ENCODE results near the gene ATP6V0A1. TPM values are rescaled to one million over a fixed set of nuclear protein-coding genes. Genes with fewer than 3 reads are reported as not detected.

ATP6V0A1 gene
- total RNA-seq, 1 donor from 2014 or later = 16.9 TPM

DNA sequence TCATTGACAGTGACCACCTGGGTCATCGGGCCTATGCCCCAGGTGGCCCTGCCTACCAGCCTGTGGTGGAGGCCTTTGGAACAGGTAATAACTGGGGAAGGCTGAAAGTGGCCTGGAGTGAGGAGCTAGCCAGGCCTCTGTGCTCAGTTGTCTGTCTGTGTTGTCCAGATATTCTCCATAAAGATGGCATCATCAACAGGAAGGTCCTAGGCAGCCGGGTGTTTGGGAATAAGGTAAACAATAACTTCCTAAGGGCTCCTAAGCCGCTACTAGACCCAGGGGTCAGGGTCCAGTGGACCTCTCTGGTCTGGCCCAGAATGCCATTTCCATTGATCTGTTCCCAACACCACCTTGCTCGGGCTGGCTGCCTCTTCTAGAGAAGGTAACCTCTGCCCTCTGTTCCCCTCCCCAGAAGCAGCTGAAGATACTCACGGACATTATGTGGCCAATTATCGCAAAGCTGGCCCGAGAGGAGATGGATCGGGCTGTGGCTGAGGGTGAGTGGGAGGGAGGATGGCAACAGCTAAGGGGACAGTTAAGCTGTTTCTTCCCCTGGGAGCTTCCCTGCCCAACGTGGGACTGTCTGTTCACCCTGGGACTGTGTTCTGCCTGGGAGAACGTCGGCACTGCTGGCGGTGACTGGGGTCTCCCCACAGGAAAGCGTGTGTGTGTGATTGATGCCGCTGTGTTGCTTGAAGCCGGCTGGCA is 106.3 kb downstream of the ATP6V0A1 start:
- H3K27me3 Mint-ChIP-seq = no peaks in the 10 kb centered on the region
- H3K9me3 Mint-ChIP-seq = no peaks in the 10 kb centered on the region
- DNase-seq = no peak
- H3K36me3 Mint-ChIP-seq (ENCODE audit: low read depth) = peaks cover 36% of the 10 kb centered on the region
- no peak overlapping the region for H3K27ac Mint-ChIP-seq
- H3K4me3 Mint-ChIP-seq = no peak overlapping the region
- peaks cover 34% of the 10 kb centered on the region for H3K4me1 Mint-ChIP-seq
- intact Hi-C loops (cut with micrococcal nuclease) = no loop called here

DNA sequence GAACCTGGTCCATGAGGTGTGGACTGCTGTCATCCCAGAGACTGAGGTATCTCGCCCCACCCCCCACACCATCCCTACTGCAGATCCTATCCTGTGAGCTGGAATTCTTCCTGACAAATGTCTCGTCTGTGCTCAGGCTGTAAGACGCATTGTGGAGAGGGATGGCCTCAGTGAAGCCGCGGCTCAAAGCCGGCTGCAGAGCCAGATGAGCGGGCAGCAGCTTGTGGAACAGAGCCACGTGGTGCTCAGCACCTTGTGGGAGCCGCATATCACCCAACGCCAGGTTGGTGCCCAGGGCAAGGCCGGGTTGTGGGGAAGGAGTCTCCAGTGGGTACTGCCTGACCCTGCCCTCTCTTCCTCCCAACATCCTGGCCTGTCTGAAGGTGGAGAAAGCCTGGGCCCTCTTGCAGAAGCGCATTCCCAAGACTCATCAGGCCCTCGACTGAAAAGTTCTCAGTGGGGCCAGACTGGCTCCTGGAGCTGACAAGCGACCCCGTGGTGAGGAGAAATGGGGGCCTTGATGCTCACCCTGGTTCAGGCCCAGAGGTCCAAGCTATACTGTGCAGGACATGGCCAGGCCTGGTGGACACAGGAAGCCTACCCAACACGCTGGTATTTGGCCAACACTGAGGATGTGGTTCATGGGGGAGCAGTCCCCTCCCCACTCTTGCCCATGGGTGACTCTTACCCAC is 107.0 kb downstream of the ATP6V0A1 start:
- no peaks in the 10 kb centered on the region for H3K9me3 Mint-ChIP-seq
- intact Hi-C loops (cut with micrococcal nuclease) = no loop called here
- H3K4me1 Mint-ChIP-seq = peaks cover 34% of the 10 kb centered on the region
- no peaks in the 10 kb centered on the region for H3K27me3 Mint-ChIP-seq
- H3K27ac Mint-ChIP-seq = peak overlapping the region; percentile 96
- H3K36me3 Mint-ChIP-seq (ENCODE audit: low read depth) = peaks cover 40% of the 10 kb centered on the region
- H3K4me3 Mint-ChIP-seq = no peak overlapping the region
- peak; percentile 63 for DNase-seq

DNA sequence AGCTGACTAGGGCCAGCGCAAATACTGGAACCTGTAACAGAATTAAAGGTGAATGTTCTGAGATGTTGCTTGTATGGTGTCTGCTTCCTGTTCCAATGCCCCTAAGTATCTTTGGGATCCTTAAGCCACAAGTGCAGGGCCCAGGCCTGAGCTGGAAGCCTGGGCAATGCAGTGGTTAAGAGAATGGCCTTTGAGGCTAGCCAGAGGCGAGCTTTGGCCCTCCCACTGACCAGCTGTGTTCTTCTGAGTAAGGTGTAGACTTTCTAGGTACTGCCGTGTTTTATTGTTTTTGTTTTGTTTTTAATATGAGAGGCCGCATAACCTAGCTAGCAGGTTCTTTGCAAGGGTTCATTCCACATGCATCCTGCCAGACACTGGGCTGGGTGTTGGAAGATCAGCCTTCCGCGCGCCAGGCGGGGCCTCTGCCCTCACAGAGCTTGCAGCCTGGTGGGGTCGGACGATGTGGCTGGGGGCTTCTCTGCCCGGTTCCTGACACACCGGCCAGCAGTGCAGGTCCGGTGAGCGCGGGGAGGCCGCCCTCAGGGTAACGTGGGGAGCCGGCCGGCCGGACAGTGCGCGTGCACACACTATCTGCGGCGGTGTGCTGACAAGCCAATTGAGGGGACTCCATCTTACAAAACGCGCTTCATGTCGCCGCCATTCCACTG is 107.7 kb downstream of the ATP6V0A1 start:
- H3K4me3 Mint-ChIP-seq = peak overlapping the region; percentile 98
- DNase-seq = no peak
- H3K27ac Mint-ChIP-seq = peak overlapping the region; percentile 96
- peaks cover 46% of the 10 kb centered on the region for H3K36me3 Mint-ChIP-seq (ENCODE audit: low read depth)
- intact Hi-C loops (cut with micrococcal nuclease) = no loop called here
- H3K4me1 Mint-ChIP-seq = peaks cover 36% of the 10 kb centered on the region
- H3K9me3 Mint-ChIP-seq = no peaks in the 10 kb centered on the region
- no peaks in the 10 kb centered on the region for H3K27me3 Mint-ChIP-seq

DNA sequence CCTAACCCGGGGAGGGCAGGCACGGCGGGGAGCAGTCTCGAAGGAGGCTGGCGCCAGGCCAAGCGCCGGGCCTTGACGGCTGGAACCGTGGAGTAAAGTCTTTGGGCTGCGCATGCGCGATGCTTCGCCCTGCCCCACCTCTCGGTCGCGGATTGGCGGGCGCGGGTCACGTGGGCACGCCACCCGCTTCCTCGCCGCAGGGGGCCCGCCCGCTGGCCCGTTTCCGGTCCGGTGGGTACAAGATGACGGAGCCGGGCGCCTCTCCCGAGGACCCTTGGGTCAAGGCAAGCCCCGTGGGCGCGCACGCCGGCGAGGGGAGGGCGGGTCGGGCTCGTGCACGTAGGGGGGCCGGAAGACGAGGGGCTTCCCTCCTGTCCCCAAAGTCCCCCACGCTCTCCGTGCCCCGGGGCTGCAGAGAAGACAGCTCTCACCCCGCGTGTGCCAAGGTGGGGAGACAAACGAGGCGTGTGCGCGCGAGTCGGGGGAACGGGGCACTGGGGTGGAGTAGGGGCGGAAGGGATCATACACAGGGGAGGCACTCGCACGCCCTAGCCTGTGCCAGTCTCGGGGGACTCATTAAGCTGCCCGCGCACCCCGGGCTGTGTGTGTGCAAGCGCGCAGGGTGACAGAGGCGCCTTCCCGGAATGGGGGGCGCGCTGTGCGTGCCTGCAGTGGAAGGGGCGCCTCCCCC is 108.3 kb downstream of the ATP6V0A1 start, which contains the start of gene MLX:
Gene MLX, plus strand, starts transcription at position 218 of the 691 bp plus-strand sequence. Its CDS starts 25 bp downstream, at position 243.
- intact Hi-C loops (cut with micrococcal nuclease) = loop anchor here (1.0 kb wide), 1 partner anchor 10 kb away; the partner anchor contains the start of gene PSMC3IP
- Mint-ChIP-seq H3K27ac (peak within 1 kb of the TSS; percentile 96), H3K36me3 (ENCODE audit: low read depth) (peaks cover 52% of the 10 kb centered on the region), H3K4me1 (peaks cover 34% of the 10 kb centered on the region), H3K9me3 (no peaks in the 10 kb centered on the region), H3K27me3 (no peaks in the 10 kb centered on the region), H3K4me3 (peak within 1 kb of the TSS; percentile 98)
- DNase-seq = peak; percentile 98

DNA sequence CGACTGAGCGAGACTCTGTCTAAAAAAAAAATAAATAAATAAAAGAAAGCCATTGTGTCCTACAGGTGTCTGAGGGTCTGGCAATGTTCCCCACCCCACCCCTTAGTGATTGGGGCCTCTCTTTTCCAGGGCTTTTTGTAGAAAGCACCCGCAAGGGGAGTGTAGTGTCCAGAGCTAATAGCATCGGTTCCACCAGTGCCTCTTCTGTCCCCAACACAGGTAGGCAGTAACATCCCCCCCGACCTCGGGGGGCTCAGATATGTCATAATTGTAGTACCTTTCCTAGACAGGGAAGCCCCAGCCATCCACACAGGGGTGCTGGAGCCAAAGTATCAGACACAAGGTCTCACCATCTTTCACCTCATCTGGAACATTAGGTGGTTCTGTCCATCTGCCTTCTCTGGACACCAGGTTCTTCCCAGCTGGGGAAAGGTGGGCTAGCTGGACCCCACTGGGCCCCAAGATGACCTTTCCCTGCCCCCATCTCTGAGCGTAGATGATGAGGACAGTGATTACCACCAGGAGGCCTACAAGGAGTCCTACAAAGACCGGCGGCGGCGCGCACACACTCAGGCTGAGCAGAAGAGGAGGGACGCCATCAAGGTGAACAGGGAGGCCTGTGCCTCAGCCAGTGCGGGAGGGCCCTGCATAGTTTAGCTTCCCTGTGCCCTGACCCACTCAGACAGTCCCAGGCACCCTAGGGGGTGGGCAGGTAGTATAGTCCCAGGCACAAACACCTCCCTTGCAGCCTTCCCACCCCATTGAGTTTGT is 109.8 kb downstream of the ATP6V0A1 start:
- DNase-seq = no peak
- Mint-ChIP-seq H3K4me1 (peaks cover 32% of the 10 kb centered on the region), H3K27ac (peak overlapping the region; percentile 29), H3K4me3 (peak overlapping the region; percentile 54), H3K27me3 (no peaks in the 10 kb centered on the region), H3K36me3 (ENCODE audit: low read depth) (peaks cover 58% of the 10 kb centered on the region), H3K9me3 (no peaks in the 10 kb centered on the region)
- intact Hi-C loops (cut with micrococcal nuclease) = no loop called here

DNA sequence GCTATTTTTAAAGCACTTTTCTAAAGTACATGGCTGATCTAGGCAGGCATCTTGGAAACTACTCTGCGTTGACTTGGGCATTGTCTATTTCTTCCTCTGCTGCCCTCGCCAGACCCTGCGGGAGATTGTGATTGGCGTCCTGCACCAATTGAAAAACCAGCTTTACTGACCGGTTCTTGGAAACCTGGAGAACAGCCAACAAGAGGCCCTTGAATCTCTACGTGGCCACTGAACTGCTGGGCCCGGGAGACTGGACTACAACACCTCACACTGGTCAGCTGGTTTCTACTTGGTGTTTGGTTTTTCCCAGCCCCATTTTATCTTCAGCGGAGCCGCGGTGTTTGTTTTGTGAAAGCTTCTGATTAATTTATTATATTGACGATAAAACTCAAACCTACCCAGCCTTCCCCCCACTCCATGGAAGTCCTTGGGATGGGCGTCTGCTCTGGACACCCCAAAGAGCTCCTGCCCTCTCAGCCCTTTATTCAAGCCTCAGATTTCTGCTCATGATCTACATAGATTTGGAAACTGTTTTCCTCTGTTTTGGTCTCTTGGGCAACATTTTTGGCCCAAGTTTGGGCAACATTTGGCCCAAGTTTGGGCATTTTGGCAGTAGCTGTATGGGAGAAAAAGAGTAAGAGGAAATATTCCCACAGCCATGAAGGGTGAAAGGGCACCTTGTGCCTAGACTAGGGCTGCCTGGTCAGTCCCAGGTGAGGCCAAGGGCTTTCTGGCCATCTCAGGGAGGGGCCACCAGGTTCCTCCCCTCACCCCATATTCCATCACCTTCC is 113.0 kb downstream of the ATP6V0A1 start:
- Mint-ChIP-seq H3K27ac (no peak overlapping the region), H3K4me3 (no peak overlapping the region), H3K36me3 (ENCODE audit: low read depth) (peaks cover 64% of the 10 kb centered on the region), H3K4me1 (peaks cover 35% of the 10 kb centered on the region), H3K27me3 (no peaks in the 10 kb centered on the region), H3K9me3 (no peaks in the 10 kb centered on the region)
- intact Hi-C loops (cut with micrococcal nuclease) = no loop called here
- no peak for DNase-seq

Other genes with a start within 250 kb of the ATP6V0A1 start
- 184 and 189 TPM in 2 replicates for gene STAT5B, start 182.5 kb upstream of the ATP6V0A1 start, total RNA-seq
- 346 and 348 TPM in 2 replicates for gene STAT5A, start 170.4 kb upstream of the ATP6V0A1 start, total RNA-seq
- 252 and 258 TPM in 2 replicates for gene STAT3, start 70.4 kb upstream of the ATP6V0A1 start, total RNA-seq
- 2.4 and 2.7 TPM in 2 replicates for gene CAVIN1, start 35.6 kb upstream of the ATP6V0A1 start, total RNA-seq
- gene NAGLU, start 77.4 kb downstream of the ATP6V0A1 start, total RNA-seq = 20.4 and 20.7 TPM in 2 replicates
- gene HSD17B1, start 94.0 kb downstream of the ATP6V0A1 start, total RNA-seq = 0.42 and 0.83 TPM in 2 replicates
- gene COASY, start 103.3 kb downstream of the ATP6V0A1 start, total RNA-seq = 97.7 and 109 TPM in 2 replicates
- gene MLX, start 108.2 kb downstream of the ATP6V0A1 start, total RNA-seq = 67.8 and 72.6 TPM in 2 replicates
- 29.1 and 31.1 TPM in 2 replicates for gene PSMC3IP, start 118.9 kb downstream of the ATP6V0A1 start, total RNA-seq
- gene RETREG3, start 150.5 kb downstream of the ATP6V0A1 start, total RNA-seq = 35.8 and 38.3 TPM in 2 replicates
- 99.9 and 100 TPM in 2 replicates for gene TUBG1, start 150.8 kb downstream of the ATP6V0A1 start, total RNA-seq
- 11.8 and 12.9 TPM in 2 replicates for gene TUBG2, start 200.4 kb downstream of the ATP6V0A1 start, total RNA-seq
- gene PLEKHH3, start 218.1 kb downstream of the ATP6V0A1 start, total RNA-seq = 0.77 and 1.1 TPM in 2 replicates
- 0.17 and 0.75 TPM in 2 replicates for gene CCR10, start 223.0 kb downstream of the ATP6V0A1 start, total RNA-seq
- 3.0 and 3.2 TPM in 2 replicates for gene CNTNAP1, start 223.7 kb downstream of the ATP6V0A1 start, total RNA-seq